Gastrocnemius medialis (tissue), 4 donors: Measurements from ENCODE around the gene PGAP6.

Experiments used
- CTCF ChIP-seq, 5 experiments: fragments of 450-650 bp in 3 of 5; fragments of 200-600 bp in 2 of 5; sonication (generic) in 2 of 5; IDR thresholded peaks in 4 of 5; conservative IDR thresholded peaks in 1 of 5; 1 replicate in 4 of 5; 2 replicates in 1 of 5; pipeline ENCODE4 v1.5.1; 2016 to 2019; ENCODE audit warnings: antibody characterized with exemption in 5 of 5, mild to moderate bottlenecking in 3 of 5, moderate library complexity in 3 of 5
- POLR2A ChIP-seq, 2 donors: fragments of 450-650 bp; IDR thresholded peaks; one replicate each; pipeline ENCODE4 v1.6.1; 2017; ENCODE audit warnings: antibody characterized with exemption in 2 of 2, mild to moderate bottlenecking in 2 of 2, moderate library complexity in 2 of 2

GRCh38 chr16:404971-405486, 23.3 kb upstream of the PGAP6 start:
- TF ChIP-seq CTCF (IDR thresholded peaks at IDR 0.05 in 4 of 5, conservative IDR thresholded peaks at IDR 0.05 in 1 of 5) (no peak), POLR2A (IDR thresholded peaks at IDR 0.05) (no peak)
